Astrocyte (in vitro differentiated cells and primary cell): ENCODE measurements around the gene DGCR2.

Experiments
- CTCF ChIP-seq: IDR thresholded peaks from 2 replicates; pipeline ENCODE4 v1.5.1; 2011; ENCODE audit warnings: low read depth, mild to moderate bottlenecking, inconsistent platforms, low read length, moderate library complexity; ENCODE audit not compliant: insufficient read depth
- EZH2 ChIP-seq: IDR thresholded peaks from 2 replicates; pipeline ENCODE4 v1.6.1; 2012; ENCODE audit warnings: mild to moderate bottlenecking, low read length, inconsistent platforms; ENCODE audit not compliant: insufficient read depth

- TF ChIP-seq CTCF (no peak), EZH2 (no peak)
Observed at GRCh38 chr22:19131685-19132015, 9.4 kb upstream of the DGCR2 start.
